ENCODE measurements around the gene OR7A5.

The OR7A5 gene

GRCh38 chr19:14817052-14817451, 17.9 kb downstream of the OR7A5 start:
- no peak for DNase-seq (ENCODE audit: low read depth, low spot score)
- no peak for TF ChIP-seq CTCF (IDR thresholded peaks at IDR 0.05; ENCODE audit: insufficient read depth, low read length, missing control alignments)
- POLR2A ChIA-PET = no interaction called here
- CTCF ChIA-PET = no interaction called here
- H3K4me3 ChIP-seq (ENCODE audit: low read depth, low read length) = no peak overlapping the region

- CTCF ChIA-PET = no interaction called here
- H3K4me3 ChIP-seq (ENCODE audit: low read depth, low read length) = no peak overlapping the region
- POLR2A ChIA-PET = no interaction called here
- no peak for TF ChIP-seq CTCF (IDR thresholded peaks at IDR 0.05; ENCODE audit: insufficient read depth, low read length, missing control alignments)
- no peak for DNase-seq (ENCODE audit: low read depth, low spot score)
Measured at GRCh38 chr19:14814982-14815652, 19.9 kb downstream of the OR7A5 start.

- CTCF ChIA-PET = no interaction called here
- no peak overlapping the region for H3K4me3 ChIP-seq (ENCODE audit: low read depth, low read length)
- POLR2A ChIA-PET = no interaction called here
- no peak for TF ChIP-seq CTCF (IDR thresholded peaks at IDR 0.05; ENCODE audit: insufficient read depth, low read length, missing control alignments)
- DNase-seq (ENCODE audit: low read depth, low spot score) = no peak
Measured at GRCh38 chr19:14809272-14810057, 25.5 kb downstream of the OR7A5 start.

GRCh38 chr19:14804765-14805164, 30.2 kb downstream of the OR7A5 start:
- TF ChIP-seq CTCF (IDR thresholded peaks at IDR 0.05; ENCODE audit: insufficient read depth, low read length, missing control alignments) = no peak

GRCh38 chr19:14798760-14799159, 36.2 kb downstream of the OR7A5 start:
- DNase-seq (ENCODE audit: low read depth, low spot score) = no peak
- TF ChIP-seq CTCF (IDR thresholded peaks at IDR 0.05; ENCODE audit: insufficient read depth, low read length, missing control alignments) = no peak
- ChIA-PET CTCF (no interaction called here), POLR2A (no interaction called here)
- H3K4me3 ChIP-seq (ENCODE audit: low read depth, low read length) = no peak overlapping the region

More at GRCh38 chr19:14804765-14805164, 30.2 kb downstream of the OR7A5 start:
- ChIA-PET POLR2A (no interaction called here), CTCF (no interaction called here)
- H3K4me3 ChIP-seq (ENCODE audit: low read depth, low read length) = no peak overlapping the region
- DNase-seq (ENCODE audit: low read depth, low spot score) = no peak

- ChIA-PET CTCF (no interaction called here), POLR2A (no interaction called here)
Measured at GRCh38 chr19:14796021-14796420, 39.0 kb downstream of the OR7A5 start.

More at GRCh38 chr19:14796021-14796420, 39.0 kb downstream of the OR7A5 start:
- DNase-seq (ENCODE audit: low read depth, low spot score) = no peak
- TF ChIP-seq CTCF (IDR thresholded peaks at IDR 0.05; ENCODE audit: insufficient read depth, low read length, missing control alignments) = no peak
- H3K4me3 ChIP-seq (ENCODE audit: low read depth, low read length) = no peak overlapping the region

Measured in AG04449 (cell line).